NCI-H446 treated with DMSO at 0.1 percent for 48 hours (cell line): Measurements from ENCODE around the gene CGN.

ENCODE experiments used
- DNase-seq: peaks from one replicate; lab custom pipeline; 2025; lab: John Stamatoyannopoulos, UW

CGN gene

DNA sequence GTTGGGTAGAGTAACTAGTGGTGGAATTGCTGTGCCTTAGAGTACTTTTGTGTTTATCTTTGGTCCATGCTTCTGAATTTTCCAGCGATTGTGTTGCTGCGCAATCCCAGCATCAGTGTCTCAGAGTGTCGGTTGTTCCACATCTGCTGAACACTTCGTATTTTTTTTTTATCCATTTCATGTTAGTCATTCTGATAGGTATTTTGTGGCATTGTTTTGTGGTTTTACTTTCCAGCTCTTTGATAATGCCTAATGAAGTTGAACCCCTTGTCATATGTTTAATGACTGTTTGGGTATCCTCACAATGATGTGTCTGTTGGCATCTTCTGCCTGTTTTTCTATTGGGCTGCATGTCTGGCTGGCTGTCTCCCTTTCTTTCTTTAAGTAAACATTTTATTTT lies 42.5 kb downstream of the CGN start:
- DNase-seq: no peak

DNA sequence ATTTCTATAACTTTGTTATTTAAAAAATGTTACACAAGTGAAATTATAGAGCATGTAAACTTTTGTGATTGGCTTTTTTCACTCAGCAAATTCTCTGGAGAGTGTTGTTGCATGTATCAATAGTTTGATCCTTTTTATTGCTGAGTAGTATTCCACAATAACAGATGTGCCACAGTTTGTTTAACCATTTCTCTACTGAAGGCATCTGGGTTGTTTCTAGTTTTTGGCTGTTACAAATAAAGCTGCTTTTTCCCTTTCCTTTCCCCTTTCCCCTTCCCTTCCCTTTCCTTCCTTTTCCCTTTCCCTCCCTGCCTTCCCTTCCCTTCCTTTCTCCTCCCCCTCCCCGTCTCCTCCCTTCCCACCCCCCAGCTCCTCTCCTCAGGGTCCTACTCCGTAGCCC lies 44.9 kb downstream of the CGN start:
- no peak for DNase-seq

DNA sequence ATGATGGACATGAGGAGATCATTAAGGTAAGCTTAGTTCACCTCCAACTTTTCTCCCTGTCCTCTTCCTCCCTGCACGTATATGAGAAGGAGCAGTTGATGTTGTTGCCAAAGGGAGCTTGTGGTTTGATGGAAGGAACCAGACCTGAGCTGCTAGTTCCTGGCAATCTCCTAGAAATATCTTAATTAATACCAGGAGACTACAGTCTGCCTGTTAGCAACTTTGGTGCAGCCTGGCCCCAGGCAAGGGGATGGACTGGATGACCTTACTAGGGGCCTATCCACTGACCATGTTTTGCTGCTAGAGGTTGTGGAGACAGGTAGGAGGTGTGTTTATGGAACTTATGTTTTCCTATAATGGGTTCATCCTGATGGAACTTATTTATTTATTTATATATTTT lies 51.5 kb downstream of the CGN start:
- no peak for DNase-seq

DNA sequence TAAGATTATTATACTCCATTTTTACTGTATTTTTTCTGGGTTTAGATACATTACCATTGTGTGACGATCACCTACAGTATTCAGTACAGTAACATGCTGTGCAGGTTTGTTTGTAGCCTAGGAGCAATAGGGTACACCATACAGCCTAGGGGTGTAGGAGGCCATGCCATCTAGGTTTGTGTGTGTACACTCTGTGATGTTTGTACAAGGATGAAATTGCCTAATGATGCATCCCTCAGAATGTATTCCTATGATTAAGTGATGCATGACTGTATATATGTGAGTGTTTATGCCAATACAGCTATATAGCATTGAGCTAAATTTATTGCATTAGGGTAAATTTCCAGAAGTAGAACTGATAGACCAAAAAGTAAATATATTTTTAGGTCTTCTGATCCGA lies 52.2 kb downstream of the CGN start:
- no peak for DNase-seq

DNA sequence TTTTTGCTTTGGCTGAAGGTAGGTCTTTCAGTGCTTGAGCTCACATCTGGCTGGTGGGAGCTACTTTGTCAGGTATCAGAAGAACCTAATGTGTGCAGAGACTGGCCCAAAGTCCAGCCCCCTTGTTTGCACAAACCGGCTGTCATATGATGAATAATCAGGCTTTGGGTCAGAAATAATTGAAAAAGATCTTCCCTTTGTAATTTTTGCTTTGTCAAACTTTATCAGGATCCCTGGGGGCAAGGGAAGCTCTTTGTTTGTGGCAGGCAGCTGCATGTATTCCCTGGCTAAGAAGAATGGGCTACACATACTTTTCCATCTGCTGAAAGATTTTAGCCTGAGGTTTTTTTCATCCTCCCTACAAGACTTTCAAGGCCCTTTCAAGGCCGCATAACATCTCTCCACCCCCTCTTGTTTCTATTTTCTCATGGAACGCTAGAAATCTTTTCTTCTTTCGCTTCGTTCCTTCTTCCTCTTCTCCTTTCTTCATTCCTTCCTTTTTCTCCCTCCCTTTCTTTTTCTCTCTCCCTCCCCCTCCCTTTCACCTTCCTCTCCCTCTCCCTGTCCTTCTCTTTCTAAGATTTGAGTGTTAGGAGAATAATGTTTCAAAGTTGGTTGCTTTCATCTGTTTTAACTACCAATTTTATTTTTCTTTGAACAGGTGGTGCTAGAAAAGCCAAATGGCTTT lies 54.5 kb downstream of the CGN start:
- DNase-seq: no peak

- DNase-seq: no peak
Observed at GRCh38 chr1:151568626-151569088, 57.5 kb downstream of the CGN start.

DNA sequence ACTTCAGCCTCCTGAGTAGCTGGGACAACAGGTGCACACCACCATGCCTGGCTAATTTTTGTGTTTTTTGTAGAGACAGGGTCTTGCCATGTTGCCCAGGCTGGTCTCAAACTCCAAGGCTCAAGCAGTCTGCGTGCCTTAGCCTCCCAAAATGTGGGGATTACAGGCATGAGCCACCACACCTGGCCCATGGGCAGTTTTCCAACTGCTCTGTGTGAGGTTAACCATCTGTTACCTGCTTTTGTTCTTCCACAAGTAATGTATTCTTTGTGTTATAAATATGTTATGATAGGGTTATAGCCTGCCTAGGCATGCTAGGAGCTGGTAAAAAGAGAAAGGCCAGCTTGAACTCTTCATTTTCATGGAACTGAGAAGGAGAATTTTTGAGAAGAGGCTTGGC lies 59.6 kb downstream of the CGN start:
- DNase-seq: no peak

DNA sequence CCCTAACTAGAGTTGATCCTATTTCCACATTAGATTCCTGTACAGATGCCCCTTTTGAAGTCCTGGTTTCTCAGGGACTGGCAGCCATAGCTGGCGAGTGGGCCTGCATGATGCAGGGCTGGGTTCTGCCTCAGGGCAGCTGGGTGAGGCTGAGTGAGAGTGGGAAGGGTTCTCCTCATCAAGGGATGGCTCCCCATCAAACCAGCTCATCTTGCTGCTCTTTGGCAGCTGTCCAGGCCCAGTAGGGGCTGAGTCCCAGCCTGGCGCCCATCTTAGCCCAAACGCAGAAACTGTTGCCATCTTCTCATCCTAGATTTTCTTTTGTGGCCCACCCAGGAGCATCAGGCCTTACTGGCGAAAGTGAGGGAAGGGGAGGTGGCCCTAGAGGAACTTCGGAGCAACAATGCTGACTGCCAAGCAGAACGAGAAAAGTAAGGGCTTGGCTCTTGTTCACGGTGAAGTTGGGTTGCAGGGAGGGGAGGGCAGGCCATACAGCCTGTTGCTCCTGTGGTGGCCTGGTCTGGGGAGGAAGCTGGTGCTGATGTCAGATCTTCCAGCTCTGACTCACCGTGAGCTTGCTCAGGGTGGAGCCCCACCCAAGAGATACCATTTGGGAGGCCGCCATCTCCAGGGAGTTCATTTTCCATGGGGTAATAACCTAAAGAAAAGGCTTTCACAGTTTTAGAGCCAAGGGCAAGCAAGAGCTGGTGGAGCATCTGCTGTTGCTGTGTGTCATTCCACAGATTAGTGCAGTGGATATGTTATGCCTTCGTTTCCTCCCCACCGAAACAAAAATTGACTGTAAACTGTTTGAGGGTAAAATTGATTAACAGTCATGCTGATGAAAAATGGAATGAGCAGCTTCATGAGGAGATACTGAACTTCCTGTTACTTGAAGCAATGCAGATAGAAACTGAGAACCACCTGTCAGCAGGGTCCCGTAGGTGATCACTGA lies 63.7 kb downstream of the CGN start:
- DNase-seq: no peak

DNA sequence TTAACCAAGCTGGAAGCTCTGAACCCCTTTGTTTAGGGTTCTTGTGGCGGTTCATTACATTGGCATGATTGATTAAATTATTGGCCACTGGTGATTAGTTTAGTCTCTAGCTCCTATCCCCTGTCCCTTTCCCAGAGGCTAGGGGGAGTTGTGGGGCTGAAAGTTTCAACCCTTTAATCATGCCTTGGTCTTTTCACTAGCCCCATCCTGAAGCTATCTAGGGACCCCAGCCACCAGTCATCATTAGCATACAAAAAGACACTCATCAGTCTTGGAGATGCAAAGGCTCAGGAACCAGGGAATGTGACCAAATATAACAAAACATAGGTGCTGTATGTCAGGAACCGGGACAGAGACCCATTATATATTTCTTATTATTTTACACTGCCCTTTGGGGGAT lies 66.0 kb downstream of the CGN start:
- DNase-seq: no peak

DNA sequence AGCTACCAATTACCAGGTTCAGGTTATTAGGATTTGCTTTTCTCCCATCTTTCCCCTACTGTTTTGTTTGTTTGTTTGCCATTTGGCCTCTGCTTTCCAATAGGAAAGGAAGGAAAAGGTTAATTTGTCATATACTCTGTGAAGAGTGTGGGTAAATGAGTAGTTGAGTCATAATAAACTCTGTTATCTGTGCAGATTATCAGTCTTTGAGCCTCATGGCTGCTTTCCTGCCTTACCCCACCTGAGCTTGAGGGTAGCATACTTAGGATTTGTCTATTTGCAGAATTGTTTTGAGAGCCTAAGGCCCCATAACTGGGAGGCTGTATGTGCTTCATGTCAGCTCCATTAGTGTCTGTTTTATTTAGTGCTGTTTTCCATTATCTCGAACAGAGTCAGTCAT lies 67.8 kb downstream of the CGN start:
- DNase-seq: no peak

GRCh38 chr1:151579436-151580225 lies 68.4 kb downstream of the CGN start:
- DNase-seq: no peak

DNA sequence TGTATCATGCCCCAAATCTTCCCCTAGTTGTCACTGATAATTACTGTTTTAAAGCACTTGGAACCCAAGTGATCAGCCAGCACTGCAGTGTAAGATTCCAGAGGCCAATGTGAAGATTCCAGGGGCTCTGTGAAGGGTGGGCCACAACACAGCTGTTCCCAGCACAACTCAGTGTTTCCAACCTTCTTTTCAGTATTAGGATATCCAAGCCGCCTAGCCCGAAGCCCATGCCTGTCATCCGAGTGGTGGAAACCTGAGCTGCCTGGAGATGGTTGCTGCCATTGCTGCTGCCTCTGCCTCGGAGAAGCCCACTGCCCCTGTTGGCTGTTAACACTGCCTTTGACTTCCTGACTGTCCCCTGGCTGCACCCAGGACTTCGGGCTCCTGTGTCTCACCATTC lies 70.3 kb downstream of the CGN start:
- no peak for DNase-seq

DNA sequence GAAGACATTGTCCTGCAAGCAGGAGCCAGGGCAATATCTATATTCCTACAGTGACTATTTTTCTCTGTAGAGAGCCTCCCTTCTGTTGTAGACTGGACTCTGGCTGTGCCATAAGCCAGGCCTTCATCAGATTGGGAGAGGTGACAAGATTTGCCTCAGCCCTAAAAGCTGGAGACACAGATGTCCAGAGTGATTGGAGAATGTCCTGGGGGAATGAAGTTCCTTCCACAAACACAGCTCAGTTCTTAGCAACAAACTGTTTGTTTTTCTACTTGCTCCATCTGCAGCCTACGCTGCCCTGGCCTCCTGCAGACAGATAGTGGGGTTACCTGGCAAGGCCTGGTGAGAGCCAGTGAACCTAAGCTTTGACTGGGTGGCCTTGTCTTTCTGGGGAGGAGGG lies 70.7 kb downstream of the CGN start:
- DNase-seq: no peak

DNA sequence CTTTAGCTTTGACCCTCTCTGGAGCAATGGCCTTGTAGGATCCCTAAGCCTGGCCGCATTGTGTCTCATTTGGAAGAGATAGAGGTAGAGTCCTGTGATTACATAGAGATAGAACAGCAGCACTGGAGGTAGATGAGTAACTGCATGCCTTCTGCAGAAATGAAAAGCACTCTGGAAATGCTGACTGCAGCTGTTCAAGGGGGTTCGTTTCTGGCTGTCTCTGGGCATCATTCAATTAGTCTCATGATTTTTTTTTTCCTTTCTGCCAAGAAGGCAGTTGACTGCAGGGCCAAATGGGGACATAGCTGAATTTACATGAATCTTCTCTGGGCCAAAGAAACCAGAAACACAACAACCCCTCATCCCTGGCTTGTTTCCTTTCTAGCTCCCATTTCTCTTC lies 72.6 kb downstream of the CGN start:
- no peak for DNase-seq

DNA sequence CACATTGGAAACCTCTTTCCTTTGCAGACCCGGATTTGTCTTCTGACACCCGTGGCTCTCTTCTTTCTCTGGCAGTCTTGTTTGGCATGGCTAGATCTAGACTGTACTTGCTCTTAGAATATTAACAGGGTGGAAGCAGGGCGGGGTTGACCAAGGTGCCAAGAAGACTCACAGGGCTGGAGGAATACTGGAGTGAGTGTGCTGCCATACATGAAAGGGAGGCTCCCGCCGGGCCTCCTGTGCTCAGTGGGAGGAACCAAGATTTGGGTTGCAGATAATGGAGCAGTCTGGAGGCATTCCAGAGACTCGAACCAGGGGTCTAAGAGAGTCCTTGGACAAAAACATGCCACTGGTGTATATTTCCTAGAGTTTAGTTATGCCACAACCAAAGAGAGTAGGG lies 73.1 kb downstream of the CGN start:
- no peak for DNase-seq

DNA sequence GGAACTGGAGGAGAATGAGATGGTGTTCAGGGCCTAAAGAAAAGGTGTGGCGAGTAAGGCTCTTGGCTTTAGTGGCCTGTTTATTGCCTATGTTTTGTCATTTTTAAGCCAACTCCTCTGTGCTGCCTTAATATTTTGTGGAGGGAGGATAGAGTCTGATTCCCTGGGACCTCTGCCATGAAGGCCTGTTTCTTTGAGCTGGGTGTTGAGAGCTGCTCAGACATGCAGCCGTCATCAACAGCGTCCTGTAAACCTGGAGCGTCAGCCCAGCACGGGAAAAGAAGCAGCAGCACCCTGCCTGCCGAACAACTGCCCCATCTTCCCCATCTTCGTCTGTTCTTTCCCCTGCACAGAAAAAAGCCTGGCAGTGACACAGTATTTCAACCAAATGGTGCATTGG lies 73.6 kb downstream of the CGN start:
- no peak for DNase-seq

- no peak for DNase-seq
Observed at GRCh38 chr1:151585622-151586021, 74.4 kb downstream of the CGN start.
